Measurements from ENCODE around the gene PTPRN2.
"Not testable (repeated sequence)": the region's sequence is repeated elsewhere in the genome, so short reads cannot be mapped to it uniquely, and the experiment has no call there.

The PTPRN2 gene

GRCh38 chr7:158332516-158332915, 255.1 kb downstream of the PTPRN2 start:
- not testable (repeated sequence) for DNase-seq

- DNase-seq: not testable (repeated sequence)
These were observed 255.7 kb downstream of the PTPRN2 start for GRCh38 chr7:158331826-158332450.

GRCh38 chr7:158329686-158330085, 257.9 kb downstream of the PTPRN2 start:
- no peak for DNase-seq

GRCh38 chr7:158329014-158329610, 258.5 kb downstream of the PTPRN2 start:
- DNase-seq: no peak

- no peak for DNase-seq
These were observed 259.1 kb downstream of the PTPRN2 start for GRCh38 chr7:158328376-158329013.

GRCh38 chr7:158327571-158328180, 259.9 kb downstream of the PTPRN2 start:
- no peak for DNase-seq

- no peak for DNase-seq
These were observed 260.6 kb downstream of the PTPRN2 start for GRCh38 chr7:158327012-158327411.

GRCh38 chr7:158325530-158326381, 261.9 kb downstream of the PTPRN2 start:
- no peak for DNase-seq

- no peak for DNase-seq
These were observed 262.9 kb downstream of the PTPRN2 start for GRCh38 chr7:158324397-158325360.

- no peak for DNase-seq
These were observed 263.8 kb downstream of the PTPRN2 start for GRCh38 chr7:158323741-158324396.

- DNase-seq: no peak
These were observed 264.8 kb downstream of the PTPRN2 start for GRCh38 chr7:158322616-158323530.

- no peak for DNase-seq
These were observed 265.5 kb downstream of the PTPRN2 start for GRCh38 chr7:158321936-158322615.

GRCh38 chr7:158321056-158321700, 266.4 kb downstream of the PTPRN2 start:
- DNase-seq: no peak

- DNase-seq: no peak
These were observed 267.3 kb downstream of the PTPRN2 start for GRCh38 chr7:158320328-158320727.

GRCh38 chr7:158318511-158318913, 269.1 kb downstream of the PTPRN2 start:
- no peak for DNase-seq

- DNase-seq: no peak
These were observed 270.1 kb downstream of the PTPRN2 start for GRCh38 chr7:158317238-158318205.

- DNase-seq: no peak
These were observed 271.1 kb downstream of the PTPRN2 start for GRCh38 chr7:158316466-158317031.
